GM23338 (cell line): ENCODE measurements around the gene FARP1. TPM values are rescaled to one million over a fixed set of nuclear protein-coding genes. Genes with fewer than 3 reads are reported as not detected.

Experiments
- ATAC-seq: fragments of 200-7000 bp; cut with Tn5 transposase; 3 replicates; pipeline ENCODE4 v1.9.1; 2020
- DNase-seq: peaks from one replicate; pipeline ENCODE4 v3.0.0-alpha.2; 2015; ENCODE audit warnings: low spot score
- H2AFZ ChIP-seq: fragments of 200-600 bp; sonication (generic); 2 replicates; pipeline ENCODE4 v1.8.0; 2016; ENCODE audit warnings: antibody characterized with exemption, mild to moderate bottlenecking, moderate library complexity
- H3F3A ChIP-seq: fragments of 200-600 bp; sonication (generic); replicated peaks from 2 replicates; pipeline ENCODE4 v1.8.0; 2017; ENCODE audit warnings: antibody characterized with exemption, mixed run types, low read depth
- H3K27ac ChIP-seq: fragments of 200-600 bp; sonication (generic); 2 replicates; pipeline ENCODE4 v1.6.1; 2016; ENCODE audit warnings: low read depth
- H3K27me3 ChIP-seq: fragments of 200-600 bp; sonication (generic); 2 replicates; pipeline ENCODE4 v1.8.0; 2016; ENCODE audit warnings: mild to moderate bottlenecking, mixed run types, moderate library complexity; ENCODE audit not compliant: insufficient read depth
- H3K36me3 ChIP-seq: fragments of 200-600 bp; sonication (generic); 2 replicates; pipeline ENCODE4 v1.8.0; 2016; ENCODE audit warnings: mild to moderate bottlenecking; ENCODE audit not compliant: insufficient read depth
- H3K4me1 ChIP-seq: fragments of 200-600 bp; sonication (generic); 2 replicates; pipeline ENCODE4 v1.8.0; 2016; ENCODE audit warnings: mild to moderate bottlenecking, moderate library complexity; ENCODE audit not compliant: insufficient read depth
- H3K4me2 ChIP-seq: fragments of 200-600 bp; sonication (generic); 2 replicates; pipeline ENCODE4 v1.7.1; 2017; ENCODE audit warnings: mixed run types
- H3K4me3 ChIP-seq: fragments of 200-600 bp; sonication (generic); 2 replicates; pipeline ENCODE4 v1.6.1; 2016; ENCODE audit warnings: mixed run types
- H3K79me2 ChIP-seq: fragments of 200-600 bp; sonication (generic); replicated peaks from 2 replicates; pipeline ENCODE4 v1.8.0; 2017; ENCODE audit warnings: mild to moderate bottlenecking; ENCODE audit not compliant: insufficient read depth
- H3K9me2 ChIP-seq: fragments of 200-600 bp; sonication (generic); 2 replicates; pipeline ENCODE4 v1.8.0; 2017; ENCODE audit not compliant: insufficient read depth
- H4K20me1 ChIP-seq: fragments of 200-600 bp; sonication (generic); replicated peaks from 2 replicates; pipeline ENCODE4 v1.8.0; 2017; ENCODE audit warnings: mild to moderate bottlenecking; ENCODE audit not compliant: insufficient read depth
- H3K27ac Mint-ChIP-seq: 2 replicates; pipeline ENCODE4 v1.8.0; 2020; ENCODE audit warnings: inconsistent platforms, mild to moderate bottlenecking, moderate library complexity, mixed read lengths
- H3K27me3 Mint-ChIP-seq: 3 replicates; pipeline ENCODE4 v1.8.0; 2022; ENCODE audit warnings: low read depth, mild to moderate bottlenecking, moderate library complexity, mixed read lengths, inconsistent platforms; ENCODE audit not compliant: insufficient read depth, poor library complexity
- H3K36me3 Mint-ChIP-seq: 3 replicates; pipeline ENCODE4 v1.8.0; 2021; ENCODE audit warnings: low read depth, mild to moderate bottlenecking, inconsistent platforms, moderate library complexity, mixed read lengths
- H3K4me1 Mint-ChIP-seq: 3 replicates; pipeline ENCODE4 v1.8.0; 2020; ENCODE audit warnings: mild to moderate bottlenecking, inconsistent platforms, mixed read lengths
- H3K4me3 Mint-ChIP-seq: 3 replicates; pipeline ENCODE4 v1.8.0; 2021; ENCODE audit warnings: moderate library complexity, mild to moderate bottlenecking, inconsistent platforms, mixed read lengths
- H3K9me3 Mint-ChIP-seq: 3 replicates; pipeline ENCODE4 v1.8.0; 2020; ENCODE audit warnings: moderate library complexity, mild to moderate bottlenecking, inconsistent platforms, mixed read lengths
- CREB1 ChIP-seq: fragments of 250-450 bp; sonication (Bioruptor Pico); IDR thresholded peaks from 2 replicates; pipeline ENCODE4 v1.5.0; 2020; ENCODE audit warnings: low read depth, mild to moderate bottlenecking, moderate library complexity
- EZH2 ChIP-seq: fragments of 200-600 bp; sonication (generic); IDR thresholded peaks from one replicate; pipeline ENCODE4 v1.8.0; 2017; ENCODE audit warnings: antibody characterized with exemption, mild to moderate bottlenecking, low read depth; ENCODE audit not compliant: unreplicated experiment
- EZH2phosphoT487 ChIP-seq: fragments of 200-600 bp; sonication (generic); IDR thresholded peaks from one replicate; pipeline ENCODE4 v1.8.1; 2018; ENCODE audit warnings: antibody characterized with exemption; ENCODE audit not compliant: unreplicated experiment
- STAT1 ChIP-seq: IDR thresholded peaks from one replicate; pipeline ENCODE4 v1.6.1; 2016; ENCODE audit warnings: antibody characterized with exemption; ENCODE audit not compliant: unreplicated experiment
- ZNF114 ChIP-seq: fragments of 250-450 bp; sonication (Bioruptor Pico); IDR thresholded peaks from 2 replicates; pipeline ENCODE4 v1.5.0; 2020; ENCODE audit warnings: mild to moderate bottlenecking, moderate library complexity
- ZNF331 ChIP-seq: fragments of 250-450 bp; sonication (Bioruptor Pico); IDR thresholded peaks from 2 replicates; pipeline ENCODE4 v1.5.0; 2020; ENCODE audit warnings: low read depth, mild to moderate bottlenecking, moderate library complexity
- polyA plus RNA-seq: library from polyadenylated mRNA; unstranded; fragments of >200 nt; fragmentation: Nextera tagmentation; extraction: Ambion mirVana; gene quantifications from 2 replicates; pipeline ENCODE4 v1.2.1, GENCODE V29; 2016
- total RNA-seq: library from RNA; depleted of rRNA; stranded (reverse); fragments of >200 nt; shearing (Covaris generic); gene quantifications from 2 replicates; pipeline ENCODE4 v1.2.3, GENCODE V29; 2014
- TF ChIP-seq, protein P1 (sequence below), 2 experiments: fragments of 200-600 bp in 1 of 2; sonication (generic) in 1 of 2; conservative IDR thresholded peaks; 2 replicates each; pipeline versions ENCODE4 v1.5.1 to v1.6.1; 2016 to 2017; ENCODE audit warnings: antibody characterized with exemption in 2 of 2, low read depth in 2 of 2, mild to moderate bottlenecking in 2 of 2, moderate library complexity in 1 of 2
- TF ChIP-seq, protein P2 (sequence below): fragments of 250-450 bp; sonication (Bioruptor Pico); IDR thresholded peaks from 2 replicates; pipeline ENCODE4 v1.5.0; 2020; ENCODE audit warnings: mild to moderate bottlenecking, moderate library complexity
- TF ChIP-seq, protein P3 (sequence below): IDR thresholded peaks from one replicate; pipeline ENCODE4 v1.6.1; 2018; ENCODE audit warnings: antibody characterized with exemption; ENCODE audit not compliant: unreplicated experiment

Gene FARP1
- total and polyA plus RNA-seq, 2 experiments from 2014 or later = 53.6 to 82.5 TPM

DNA sequence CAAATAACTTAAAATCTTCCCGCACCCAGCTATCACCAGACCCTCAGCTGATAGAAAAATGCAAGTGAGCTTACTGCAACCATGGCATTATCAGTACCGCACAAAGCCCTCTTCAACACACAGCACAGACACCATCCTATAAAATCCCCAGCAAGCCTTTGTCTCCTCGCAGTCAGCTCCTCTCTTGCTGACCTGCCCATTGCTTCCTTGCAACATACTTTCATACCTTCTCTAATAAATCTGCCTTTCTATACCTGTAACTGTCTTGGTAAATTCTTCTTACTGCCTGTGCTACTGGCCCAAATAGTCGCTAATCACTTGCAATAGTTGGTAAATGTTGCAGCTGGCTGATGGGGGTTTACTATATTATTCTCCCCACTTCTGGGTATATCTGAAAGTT is 43.3 kb upstream of the FARP1 start:
- H3K27me3 ChIP-seq = no peaks in the 10 kb centered on the region
- DNase-seq (no peak), ATAC-seq (no peak)
- no peak overlapping the region for H3K4me2 ChIP-seq
- Mint-ChIP-seq H3K27me3 (peaks cover 6% of the 10 kb centered on the region), H3K4me1 (peaks cover 13% of the 10 kb centered on the region), H3K36me3 (peaks cover 9% of the 10 kb centered on the region), H3K9me3 (peaks cover 25% of the 10 kb centered on the region), H3K4me3 (no peak overlapping the region), H3K27ac (no peak overlapping the region)
- no peaks in the 10 kb centered on the region for H4K20me1 ChIP-seq
- no peaks in the 10 kb centered on the region for H3K79me2 ChIP-seq
- H3K9me2 ChIP-seq = peaks cover 4% of the 10 kb centered on the region; the same call in 1 of the 2 replicates
- H3F3A ChIP-seq = no peaks in the 10 kb centered on the region
- no peak overlapping the region for H2AFZ ChIP-seq
- H3K4me1 ChIP-seq = peaks cover 2% of the 10 kb centered on the region; the same call in 1 of the 2 replicates
- H3K36me3 ChIP-seq = 0 out of 2 replicates have a peak, but pooled peaks cover 9% of the 10 kb centered on the region
- no peak overlapping the region for H3K4me3 ChIP-seq
- no peak for TF ChIP-seq EZH2
- TF ChIP-seq, protein P1, sequence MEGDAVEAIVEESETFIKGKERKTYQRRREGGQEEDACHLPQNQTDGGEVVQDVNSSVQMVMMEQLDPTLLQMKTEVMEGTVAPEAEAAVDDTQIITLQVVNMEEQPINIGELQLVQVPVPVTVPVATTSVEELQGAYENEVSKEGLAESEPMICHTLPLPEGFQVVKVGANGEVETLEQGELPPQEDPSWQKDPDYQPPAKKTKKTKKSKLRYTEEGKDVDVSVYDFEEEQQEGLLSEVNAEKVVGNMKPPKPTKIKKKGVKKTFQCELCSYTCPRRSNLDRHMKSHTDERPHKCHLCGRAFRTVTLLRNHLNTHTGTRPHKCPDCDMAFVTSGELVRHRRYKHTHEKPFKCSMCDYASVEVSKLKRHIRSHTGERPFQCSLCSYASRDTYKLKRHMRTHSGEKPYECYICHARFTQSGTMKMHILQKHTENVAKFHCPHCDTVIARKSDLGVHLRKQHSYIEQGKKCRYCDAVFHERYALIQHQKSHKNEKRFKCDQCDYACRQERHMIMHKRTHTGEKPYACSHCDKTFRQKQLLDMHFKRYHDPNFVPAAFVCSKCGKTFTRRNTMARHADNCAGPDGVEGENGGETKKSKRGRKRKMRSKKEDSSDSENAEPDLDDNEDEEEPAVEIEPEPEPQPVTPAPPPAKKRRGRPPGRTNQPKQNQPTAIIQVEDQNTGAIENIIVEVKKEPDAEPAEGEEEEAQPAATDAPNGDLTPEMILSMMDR (conservative IDR thresholded peaks at IDR 0.05; ENCODE audit: low read depth in 2 of 2) = no peak
- no peak for TF ChIP-seq CREB1
- no peak for TF ChIP-seq ZNF331 (CRISPR knock-in tag)
- no peak for TF ChIP-seq EZH2phosphoT487
- TF ChIP-seq, protein P2, sequence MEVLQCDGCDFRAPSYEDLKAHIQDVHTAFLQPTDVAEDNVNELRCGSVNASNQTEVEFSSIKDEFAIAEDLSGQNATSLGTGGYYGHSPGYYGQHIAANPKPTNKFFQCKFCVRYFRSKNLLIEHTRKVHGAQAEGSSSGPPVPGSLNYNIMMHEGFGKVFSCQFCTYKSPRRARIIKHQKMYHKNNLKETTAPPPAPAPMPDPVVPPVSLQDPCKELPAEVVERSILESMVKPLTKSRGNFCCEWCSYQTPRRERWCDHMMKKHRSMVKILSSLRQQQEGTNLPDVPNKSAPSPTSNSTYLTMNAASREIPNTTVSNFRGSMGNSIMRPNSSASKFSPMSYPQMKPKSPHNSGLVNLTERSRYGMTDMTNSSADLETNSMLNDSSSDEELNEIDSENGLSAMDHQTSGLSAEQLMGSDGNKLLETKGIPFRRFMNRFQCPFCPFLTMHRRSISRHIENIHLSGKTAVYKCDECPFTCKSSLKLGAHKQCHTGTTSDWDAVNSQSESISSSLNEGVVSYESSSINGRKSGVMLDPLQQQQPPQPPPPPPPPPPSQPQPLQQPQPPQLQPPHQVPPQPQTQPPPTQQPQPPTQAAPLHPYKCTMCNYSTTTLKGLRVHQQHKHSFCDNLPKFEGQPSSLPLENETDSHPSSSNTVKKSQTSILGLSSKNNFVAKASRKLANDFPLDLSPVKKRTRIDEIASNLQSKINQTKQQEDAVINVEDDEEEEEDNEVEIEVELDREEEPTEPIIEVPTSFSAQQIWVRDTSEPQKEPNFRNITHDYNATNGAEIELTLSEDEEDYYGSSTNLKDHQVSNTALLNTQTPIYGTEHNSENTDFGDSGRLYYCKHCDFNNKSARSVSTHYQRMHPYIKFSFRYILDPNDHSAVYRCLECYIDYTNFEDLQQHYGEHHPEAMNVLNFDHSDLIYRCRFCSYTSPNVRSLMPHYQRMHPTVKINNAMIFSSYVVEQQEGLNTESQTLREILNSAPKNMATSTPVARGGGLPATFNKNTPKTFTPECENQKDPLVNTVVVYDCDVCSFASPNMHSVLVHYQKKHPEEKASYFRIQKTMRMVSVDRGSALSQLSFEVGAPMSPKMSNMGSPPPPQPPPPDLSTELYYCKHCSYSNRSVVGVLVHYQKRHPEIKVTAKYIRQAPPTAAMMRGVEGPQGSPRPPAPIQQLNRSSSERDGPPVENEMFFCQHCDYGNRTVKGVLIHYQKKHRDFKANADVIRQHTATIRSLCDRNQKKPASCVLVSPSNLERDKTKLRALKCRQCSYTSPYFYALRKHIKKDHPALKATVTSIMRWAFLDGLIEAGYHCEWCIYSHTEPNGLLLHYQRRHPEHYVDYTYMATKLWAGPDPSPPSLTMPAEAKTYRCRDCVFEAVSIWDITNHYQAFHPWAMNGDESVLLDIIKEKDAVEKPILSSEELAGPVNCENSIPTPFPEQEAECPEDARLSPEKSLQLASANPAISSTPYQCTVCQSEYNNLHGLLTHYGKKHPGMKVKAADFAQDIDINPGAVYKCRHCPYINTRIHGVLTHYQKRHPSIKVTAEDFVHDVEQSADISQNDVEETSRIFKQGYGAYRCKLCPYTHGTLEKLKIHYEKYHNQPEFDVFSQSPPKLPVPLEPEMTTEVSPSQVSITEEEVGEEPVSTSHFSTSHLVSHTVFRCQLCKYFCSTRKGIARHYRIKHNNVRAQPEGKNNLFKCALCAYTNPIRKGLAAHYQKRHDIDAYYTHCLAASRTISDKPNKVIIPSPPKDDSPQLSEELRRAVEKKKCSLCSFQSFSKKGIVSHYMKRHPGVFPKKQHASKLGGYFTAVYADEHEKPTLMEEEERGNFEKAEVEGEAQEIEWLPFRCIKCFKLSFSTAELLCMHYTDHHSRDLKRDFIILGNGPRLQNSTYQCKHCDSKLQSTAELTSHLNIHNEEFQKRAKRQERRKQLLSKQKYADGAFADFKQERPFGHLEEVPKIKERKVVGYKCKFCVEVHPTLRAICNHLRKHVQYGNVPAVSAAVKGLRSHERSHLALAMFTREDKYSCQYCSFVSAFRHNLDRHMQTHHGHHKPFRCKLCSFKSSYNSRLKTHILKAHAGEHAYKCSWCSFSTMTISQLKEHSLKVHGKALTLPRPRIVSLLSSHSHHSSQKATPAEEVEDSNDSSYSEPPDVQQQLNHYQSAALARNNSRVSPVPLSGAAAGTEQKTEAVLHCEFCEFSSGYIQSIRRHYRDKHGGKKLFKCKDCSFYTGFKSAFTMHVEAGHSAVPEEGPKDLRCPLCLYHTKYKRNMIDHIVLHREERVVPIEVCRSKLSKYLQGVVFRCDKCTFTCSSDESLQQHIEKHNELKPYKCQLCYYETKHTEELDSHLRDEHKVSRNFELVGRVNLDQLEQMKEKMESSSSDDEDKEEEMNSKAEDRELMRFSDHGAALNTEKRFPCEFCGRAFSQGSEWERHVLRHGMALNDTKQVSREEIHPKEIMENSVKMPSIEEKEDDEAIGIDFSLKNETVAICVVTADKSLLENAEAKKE (CRISPR knock-in tag) = no peak
- no peak for TF ChIP-seq STAT1
- TF ChIP-seq ZNF114 = no peak
- TF ChIP-seq, protein P3, sequence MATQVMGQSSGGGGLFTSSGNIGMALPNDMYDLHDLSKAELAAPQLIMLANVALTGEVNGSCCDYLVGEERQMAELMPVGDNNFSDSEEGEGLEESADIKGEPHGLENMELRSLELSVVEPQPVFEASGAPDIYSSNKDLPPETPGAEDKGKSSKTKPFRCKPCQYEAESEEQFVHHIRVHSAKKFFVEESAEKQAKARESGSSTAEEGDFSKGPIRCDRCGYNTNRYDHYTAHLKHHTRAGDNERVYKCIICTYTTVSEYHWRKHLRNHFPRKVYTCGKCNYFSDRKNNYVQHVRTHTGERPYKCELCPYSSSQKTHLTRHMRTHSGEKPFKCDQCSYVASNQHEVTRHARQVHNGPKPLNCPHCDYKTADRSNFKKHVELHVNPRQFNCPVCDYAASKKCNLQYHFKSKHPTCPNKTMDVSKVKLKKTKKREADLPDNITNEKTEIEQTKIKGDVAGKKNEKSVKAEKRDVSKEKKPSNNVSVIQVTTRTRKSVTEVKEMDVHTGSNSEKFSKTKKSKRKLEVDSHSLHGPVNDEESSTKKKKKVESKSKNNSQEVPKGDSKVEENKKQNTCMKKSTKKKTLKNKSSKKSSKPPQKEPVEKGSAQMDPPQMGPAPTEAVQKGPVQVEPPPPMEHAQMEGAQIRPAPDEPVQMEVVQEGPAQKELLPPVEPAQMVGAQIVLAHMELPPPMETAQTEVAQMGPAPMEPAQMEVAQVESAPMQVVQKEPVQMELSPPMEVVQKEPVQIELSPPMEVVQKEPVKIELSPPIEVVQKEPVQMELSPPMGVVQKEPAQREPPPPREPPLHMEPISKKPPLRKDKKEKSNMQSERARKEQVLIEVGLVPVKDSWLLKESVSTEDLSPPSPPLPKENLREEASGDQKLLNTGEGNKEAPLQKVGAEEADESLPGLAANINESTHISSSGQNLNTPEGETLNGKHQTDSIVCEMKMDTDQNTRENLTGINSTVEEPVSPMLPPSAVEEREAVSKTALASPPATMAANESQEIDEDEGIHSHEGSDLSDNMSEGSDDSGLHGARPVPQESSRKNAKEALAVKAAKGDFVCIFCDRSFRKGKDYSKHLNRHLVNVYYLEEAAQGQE = no peak
- H3K27ac ChIP-seq = no peak overlapping the region
